HepG2 (cell line): ENCODE data around the gene EGLN2. TPM values are rescaled to one million over a fixed set of nuclear protein-coding genes. Genes with fewer than 3 reads are reported as not detected.
"Not testable (repeated sequence)": the region's sequence is repeated elsewhere in the genome, so short reads cannot be mapped to it uniquely, and the experiment has no call there.

Source experiments
- ATAC-seq: fragments of 200-7000 bp; cut with Tn5 transposase; 3 replicates; pipeline ENCODE4 v1.9.1; 2020; ENCODE audit warnings: mild to moderate bottlenecking, moderate library complexity
- BruUV-seq: library from RNA; stranded (reverse); fragments of 400-500 nt; replicated peaks from 2 replicates; lab custom pipeline; 2021; lab: Mats Ljungman, UMichigan
- CTCF ChIA-PET: fragments of 300-600 bp; formaldehyde crosslinking; extraction: SDS; loops from one replicate; lab custom pipeline; 2021; ENCODE audit warnings: low total read pairs, inconsistent platforms, low intra/inter-chr PET ratio; lab: Yijun Ruan, JAX
- POLR2A ChIA-PET: fragments of 350-600 bp; sonication (Branson Sonifier 250); formaldehyde crosslinking; loops from one replicate; lab custom pipeline; 2020; ENCODE audit warnings: antibody characterized with exemption, inconsistent platforms; lab: Yijun Ruan, JAX
- DNase-seq: peaks from one replicate; pipeline ENCODE4 v3.0.0-alpha.2; 2015; ENCODE audit warnings: low spot score
- FAIRE-seq: peaks from 3 replicates; lab custom pipeline; 2011; peaks lifted over from hg19 to GRCh38; lab: Jason Lieb, UNC
- H2AFZ ChIP-seq: one replicate; pipeline ENCODE4 v1.6.1; 2011; ENCODE audit warnings: low read length, inconsistent platforms
- H3K27ac ChIP-seq: fragments of 300-600 bp; 3 replicates; pipeline ENCODE4 v1.8.0; 2011; ENCODE audit warnings: mixed run types, mild to moderate bottlenecking, mixed read lengths, low read length, inconsistent platforms; ENCODE audit not compliant: insufficient read depth; ENCODE audit errors: extremely low read length
- H3K27me3 ChIP-seq, 2 experiments: fragments of 200-600 bp in 1 of 2; 2 replicates in 1 of 2; 3 replicates in 1 of 2; pipeline versions ENCODE4 v1.6.0 to v1.8.0; 2011; ENCODE audit warnings: low read length in 2 of 2, mild to moderate bottlenecking in 2 of 2, moderate library complexity in 2 of 2, inconsistent platforms in 1 of 2; ENCODE audit not compliant: insufficient read depth in 2 of 2, control insufficient read depth in 1 of 2
- H3K36me3 ChIP-seq, 2 experiments: fragments of 200-600 bp in 1 of 2; replicated peaks in 1 of 2; 2 replicates in 1 of 2; 3 replicates in 1 of 2; pipeline versions ENCODE4 v1.5.1 to v1.8.0; 2011; ENCODE audit warnings: low read length in 2 of 2, inconsistent platforms in 1 of 2; ENCODE audit not compliant: insufficient read depth in 2 of 2, control insufficient read depth in 1 of 2
- H3K4me1 ChIP-seq: 2 replicates; pipeline ENCODE4 v1.5.1; 2012; ENCODE audit warnings: low read length, inconsistent platforms; ENCODE audit not compliant: insufficient read depth
- H3K4me2 ChIP-seq: 2 replicates; pipeline ENCODE4 v1.6.0; 2011; ENCODE audit warnings: low read depth, low read length, inconsistent platforms
- H3K4me3 ChIP-seq, 3 experiments: fragments of 200-600 bp in 1 of 3; sonication (generic), shearing (Covaris generic) in 1 of 3; replicated peaks in 1 of 3; 2 replicates each; pipeline ENCODE4 v1.5.1; 2011 to 2016; ENCODE audit warnings: low read length in 3 of 3, inconsistent platforms in 2 of 3, low read depth in 2 of 3, mild to moderate bottlenecking in 2 of 3, control low read depth in 1 of 3, mixed read lengths in 1 of 3; ENCODE audit not compliant: insufficient read depth in 1 of 3
- H3K79me2 ChIP-seq: one replicate; pipeline ENCODE4 v1.6.1; 2011; ENCODE audit warnings: low read length, inconsistent platforms; ENCODE audit not compliant: insufficient read depth
- H3K9ac ChIP-seq: 2 replicates; pipeline ENCODE4 v1.6.0; 2011; ENCODE audit warnings: mild to moderate bottlenecking, low read depth, low read length, inconsistent platforms; ENCODE audit not compliant: insufficient read depth
- H3K9me3 ChIP-seq: 2 replicates; pipeline ENCODE4 v1.5.1; 2012; ENCODE audit warnings: mild to moderate bottlenecking, low read length
- H4K20me1 ChIP-seq: 2 replicates; pipeline ENCODE4 v1.6.0; 2011; ENCODE audit warnings: inconsistent platforms, mild to moderate bottlenecking, low read length, moderate library complexity; ENCODE audit not compliant: insufficient read depth
- KDM1A ChIP-seq: IDR thresholded peaks from 2 replicates; pipeline ENCODE4 v1.6.1; 2016; ENCODE audit warnings: missing compliant biosample characterization
- PCBP1 ChIP-seq: fragments of 200-400 bp; formaldehyde crosslinking; IDR thresholded peaks from 2 replicates; pipeline ENCODE4 v1.6.1; 2017; ENCODE audit warnings: mild to moderate bottlenecking, low read depth, low read length, borderline replicate concordance
- ZNF629 ChIP-seq: sonication (generic); formaldehyde crosslinking; conservative IDR thresholded peaks from 2 replicates; pipeline ENCODE4 v1.5.0; 2020; ENCODE audit warnings: missing genetic modification reagents
- whole genome bisulfite sequencing: methylation state at CpG from one replicate; pipeline ENCODE4 v1.1.6; 2017; ENCODE audit warnings: low lambda C conversion rate; 5-methylcytosine and 5-hydroxymethylcytosine counted together
- in situ Hi-C: cut with HindIII; loops from 2 replicates; pipeline ENCODE4 v1.10.0; 2017; ENCODE audit warnings: low pct_unique_long_range_greater_than_20kb; ENCODE audit not compliant: extremely low pct_ligation_motif_present
- intact Hi-C: fragments of 100-400 bp; cut with micrococcal nuclease; formaldehyde crosslinking; loops from one replicate; pipeline ENCODE4 v1.10.0; 2022; ENCODE audit not compliant: unreplicated experiment
- polyA plus RNA-seq, 8 experiments: library from polyadenylated mRNA; depleted of rRNA in 3 of 8; stranded (reverse) in 7 of 8; unstranded in 1 of 8; fragments of >200 nt; fragmentation: Illumina TruSeq in 4 of 8; extraction: Trizol in 4 of 8; gene quantifications; 2 replicates each; pipeline versions ENCODE4 v1.2.1 to v1.2.3, GENCODE V29; 2011 to 2016; ENCODE audit warnings: low read depth in 4 of 8, missing spikeins in 1 of 8, mixed read lengths in 1 of 8; ENCODE audit not compliant: insufficient read depth in 1 of 8
- total RNA-seq, 5 experiments: library from RNA; depleted of rRNA; stranded (reverse); fragments of >200 nt; fragmentation: Illumina TruSeq; extraction: Trizol; gene quantifications; 2 replicates each; pipeline ENCODE4 v1.2.3, GENCODE V29; 2016; ENCODE audit warnings: low read depth in 1 of 5
- TF ChIP-seq, protein P1 (sequence below): sonication (generic); formaldehyde crosslinking; IDR thresholded peaks from 2 replicates; pipeline ENCODE4 v1.8.0; 2022; ENCODE audit warnings: missing genetic modification reagents, mild to moderate bottlenecking, moderate library complexity, borderline replicate concordance

Gene EGLN2
- total and polyA plus RNA-seq, 2 of the 13 experiments (the other 11 are each of a cell fraction or from before 2014, with no cell fraction given): 16.5 to 40.8 TPM

DNA sequence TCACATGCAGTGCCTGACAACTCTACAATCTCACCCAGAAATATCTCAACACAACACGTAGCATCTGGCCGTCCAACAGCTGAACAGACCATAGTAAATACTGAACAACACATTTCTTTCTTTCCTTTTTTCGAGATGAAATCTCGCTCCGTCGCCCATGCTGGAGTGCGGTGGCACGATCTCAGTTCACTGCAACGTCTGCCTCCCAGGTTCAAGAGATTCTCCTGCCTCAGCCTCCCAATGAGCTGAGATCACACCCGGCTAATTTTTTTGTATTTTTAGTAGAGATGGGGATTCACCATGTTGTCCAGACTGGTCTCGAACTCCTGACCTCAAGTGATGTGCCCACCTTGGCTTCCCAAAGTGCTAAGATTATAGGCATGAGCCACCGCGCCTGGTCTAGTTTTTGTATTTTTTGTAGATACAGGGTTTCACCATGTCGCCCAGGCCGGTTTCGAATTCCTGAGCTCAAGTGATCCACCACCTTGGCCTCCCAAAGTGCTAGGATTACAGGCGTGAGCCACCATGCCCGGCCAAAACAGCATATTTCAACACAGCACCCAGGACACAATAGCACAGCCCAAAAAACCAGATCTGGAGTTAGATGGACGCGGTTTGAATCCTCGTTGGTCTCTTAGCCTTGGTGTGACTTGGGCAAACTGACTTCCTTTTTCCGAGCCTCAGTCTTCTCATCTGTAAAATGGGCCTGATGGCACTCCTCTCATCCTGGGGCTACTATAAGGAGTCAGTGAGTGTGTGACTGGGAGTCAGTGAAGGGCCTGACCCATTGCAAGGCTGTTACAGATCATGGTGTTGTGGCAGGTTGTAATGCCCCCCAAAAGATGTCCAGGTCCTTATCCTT lies 28.6 kb downstream of the EGLN2 start:
- FAIRE-seq (no peak), DNase-seq (no peak), ATAC-seq (no peak)
- Histone ChIP-seq H3K4me2 (no peak overlapping the region), H3K27ac (no peak overlapping the region), H3K9me3 (no peaks in the 10 kb centered on the region), H2AFZ (no peak overlapping the region), H3K9ac (no peak overlapping the region), H4K20me1 (no peaks in the 10 kb centered on the region), H3K36me3 (no peaks in the 10 kb centered on the region), H3K4me3 (no peak overlapping the region), H3K79me2 (no peaks in the 10 kb centered on the region), H3K4me1 (peaks cover 37% of the 10 kb centered on the region), H3K27me3 (no peaks in the 10 kb centered on the region)
- 92% methylated on average over 21 of the region's 22 CpGs for WGBS
- TF ChIP-seq, protein P1, sequence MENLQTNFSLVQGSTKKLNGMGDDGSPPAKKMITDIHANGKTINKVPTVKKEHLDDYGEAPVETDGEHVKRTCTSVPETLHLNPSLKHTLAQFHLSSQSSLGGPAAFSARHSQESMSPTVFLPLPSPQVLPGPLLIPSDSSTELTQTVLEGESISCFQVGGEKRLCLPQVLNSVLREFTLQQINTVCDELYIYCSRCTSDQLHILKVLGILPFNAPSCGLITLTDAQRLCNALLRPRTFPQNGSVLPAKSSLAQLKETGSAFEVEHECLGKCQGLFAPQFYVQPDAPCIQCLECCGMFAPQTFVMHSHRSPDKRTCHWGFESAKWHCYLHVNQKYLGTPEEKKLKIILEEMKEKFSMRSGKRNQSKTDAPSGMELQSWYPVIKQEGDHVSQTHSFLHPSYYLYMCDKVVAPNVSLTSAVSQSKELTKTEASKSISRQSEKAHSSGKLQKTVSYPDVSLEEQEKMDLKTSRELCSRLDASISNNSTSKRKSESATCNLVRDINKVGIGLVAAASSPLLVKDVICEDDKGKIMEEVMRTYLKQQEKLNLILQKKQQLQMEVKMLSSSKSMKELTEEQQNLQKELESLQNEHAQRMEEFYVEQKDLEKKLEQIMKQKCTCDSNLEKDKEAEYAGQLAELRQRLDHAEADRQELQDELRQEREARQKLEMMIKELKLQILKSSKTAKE (CRISPR knock-in tag): no peak
- TF ChIP-seq KDM1A (CRISPR knock-in tag): 0 out of 2 replicates have a peak, but pooled peaks have one; percentile 50
- peak; percentile 92 for TF ChIP-seq ZNF629 (CRISPR knock-in tag)
- ChIA-PET CTCF (no interaction called here), POLR2A (no interaction called here)
- BruUV-seq: TSS peak; percentile 47
- intact Hi-C loops (no loop called here), in situ Hi-C loops (no loop called here)

DNA sequence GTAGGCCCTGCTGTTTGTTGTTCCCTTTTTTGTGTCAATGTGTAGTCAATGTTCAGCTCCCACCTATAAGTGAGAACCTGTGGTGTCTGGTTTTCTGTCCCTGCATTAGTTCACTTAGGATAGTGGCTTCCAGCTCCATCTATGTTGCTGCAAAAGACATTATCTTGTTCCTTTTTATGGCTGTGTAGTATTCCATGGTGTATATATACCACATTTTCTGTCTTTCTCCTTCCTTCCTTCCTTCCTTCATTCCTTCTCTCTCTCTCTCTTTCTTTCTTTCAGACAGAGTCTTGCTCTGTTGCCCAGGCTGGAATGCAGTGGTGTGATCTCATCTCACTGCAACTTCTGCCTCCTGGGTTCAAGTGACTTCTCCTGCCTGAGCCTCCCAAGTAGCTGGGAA lies 30.2 kb downstream of the EGLN2 start:
- TF ChIP-seq PCBP1: no peak
- TF ChIP-seq, all 625 proteins: peak for 0
- no peak for FAIRE-seq
- ChIA-PET POLR2A (no interaction called here), CTCF (no interaction called here)
- Histone ChIP-seq H3K4me1 (peaks cover 24% of the 10 kb centered on the region), H4K20me1 (no peaks in the 10 kb centered on the region), H3K9ac (no peak overlapping the region), H3K79me2 (no peaks in the 10 kb centered on the region), H3K36me3 (no peaks in the 10 kb centered on the region), H3K4me2 (no peak overlapping the region), H2AFZ (no peak overlapping the region), H3K27ac (no peak overlapping the region), H3K4me3 (no peak overlapping the region), H3K9me3 (no peaks in the 10 kb centered on the region), H3K27me3 (no peaks in the 10 kb centered on the region)
- in situ Hi-C loops (no loop called here), intact Hi-C loops (no loop called here)
- no TSS peak for BruUV-seq
- no peak for ATAC-seq
- DNase-seq: no peak

DNA sequence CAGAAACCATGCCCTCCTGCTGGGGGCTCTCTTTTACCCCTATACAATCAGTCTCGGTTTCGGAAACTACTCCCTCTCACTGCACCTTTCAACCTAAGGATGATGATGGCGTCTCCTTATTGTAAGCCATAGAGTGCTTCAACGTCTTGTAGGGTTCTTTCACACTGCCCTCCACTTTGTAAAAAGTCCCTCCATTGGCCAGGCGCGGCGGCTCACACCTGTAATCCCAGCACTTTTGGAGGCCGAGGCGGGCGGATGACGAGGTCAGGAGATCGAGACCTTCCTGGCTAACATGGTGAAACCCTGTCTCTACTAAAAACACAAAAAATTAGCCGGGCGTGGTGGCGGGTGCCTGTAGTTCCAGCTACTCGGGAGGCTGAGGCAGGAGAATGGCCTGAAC lies 31.8 kb downstream of the EGLN2 start:
- H4K20me1 ChIP-seq, H3K79me2 ChIP-seq, BruUV-seq, intact Hi-C loops, H2AFZ ChIP-seq, DNase-seq, H3K27ac ChIP-seq, CTCF ChIA-PET, H3K4me2 ChIP-seq, in situ Hi-C loops, H3K27me3 ChIP-seq, H3K9me3 ChIP-seq, POLR2A ChIA-PET, FAIRE-seq, H3K36me3 ChIP-seq, H3K9ac ChIP-seq, H3K4me3 ChIP-seq, ATAC-seq: not testable (repeated sequence)
- peaks cover 19% of the 10 kb centered on the region for H3K4me1 ChIP-seq
- 94% methylated on average over 16 of the region's 16 CpGs for WGBS
